Measurements from ENCODE around the gene GABRG3.

GRCh38 chr15:27196691-27197090 lies 225.7 kb downstream of the GABRG3 start:
- TF ChIP-seq CTCF (IDR thresholded peaks at IDR 0.05; ENCODE audit: poor library complexity) (no peak), EZH2 (IDR thresholded peaks at IDR 0.05; ENCODE audit: borderline replicate concordance) (no peak)
